Esophagus squamous epithelium (tissue), 5 donors: ENCODE data around the gene ARMH1. TPM values are rescaled to one million over a fixed set of nuclear protein-coding genes. Genes with fewer than 3 reads are reported as not detected.

Experiments used
- DNase-seq: peaks from one replicate; lab custom pipeline; 2025; lab: John Stamatoyannopoulos, UW
- H3K27ac ChIP-seq, 4 donors: fragments of 200-600 bp; sonication (generic); one replicate each; pipeline ENCODE4 v1.5.1; 2016 to 2019; ENCODE audit warnings: mild to moderate bottlenecking in 1 of 4
- H3K27me3 ChIP-seq, 4 donors: fragments of 200-600 bp; sonication (generic); 1 replicate in 3 of 4; 2 replicates in 1 of 4; pipeline versions ENCODE4 v1.5.1 to v1.6.0; 2017 to 2021; ENCODE audit warnings: antibody characterized with exemption in 1 of 4
- H3K36me3 ChIP-seq, 3 donors: fragments of 200-600 bp; sonication (generic); one replicate each; pipeline ENCODE4 v1.5.1; 2016 to 2019
- H3K4me1 ChIP-seq, 3 donors: fragments of 200-600 bp; sonication (generic); one replicate each; pipeline ENCODE4 v1.5.1; 2017 to 2019
- H3K4me3 ChIP-seq, 4 donors: fragments of 200-600 bp; sonication (generic); 1 replicate in 3 of 4; 2 replicates in 1 of 4; pipeline ENCODE4 v1.5.1; 2016 to 2019; ENCODE audit warnings: mild to moderate bottlenecking in 2 of 4, moderate library complexity in 1 of 4
- H3K9me3 ChIP-seq, 3 donors: fragments of 200-600 bp; sonication (generic); one replicate each; pipeline ENCODE4 v1.5.1; 2016 to 2019
- POLR2A ChIP-seq, 4 donors: fragments of 450-650 bp; IDR thresholded peaks; one replicate each; pipeline ENCODE4 v1.6.1; 2017; ENCODE audit warnings: antibody characterized with exemption in 4 of 4, mild to moderate bottlenecking in 4 of 4, moderate library complexity in 3 of 4
- WGBS, 2 donors: methylation state at CpG; one replicate each; pipeline ENCODE4 v1.1.5; 2018; 5-methylcytosine and 5-hydroxymethylcytosine counted together
- intact Hi-C: fragments of 100-400 bp; cut with DNase I; formaldehyde crosslinking; loops from one replicate; pipeline ENCODE4 v1.15.0; 2022
- total RNA-seq, 4 donors: library from RNA; depleted of rRNA; stranded (reverse); fragments of >200 nt; gene quantifications; one replicate each; pipeline ENCODE4 v1.1.0, GENCODE V29; 2016
- TF ChIP-seq, protein P1 (sequence below), 6 experiments: fragments of 450-650 bp in 4 of 6; fragments of 200-600 bp in 2 of 6; sonication (generic) in 2 of 6; IDR thresholded peaks; one replicate each; pipeline ENCODE4 v1.5.1; 2016 to 2019; ENCODE audit warnings: antibody characterized with exemption in 6 of 6, mild to moderate bottlenecking in 4 of 6, moderate library complexity in 4 of 6
- donor health status: DM: yes; HTN: yes; CAD: no.

ARMH1 gene
- total RNA-seq, 4 donors from 2014 or later, result 1.3 TPM; not detected in 3

DNA sequence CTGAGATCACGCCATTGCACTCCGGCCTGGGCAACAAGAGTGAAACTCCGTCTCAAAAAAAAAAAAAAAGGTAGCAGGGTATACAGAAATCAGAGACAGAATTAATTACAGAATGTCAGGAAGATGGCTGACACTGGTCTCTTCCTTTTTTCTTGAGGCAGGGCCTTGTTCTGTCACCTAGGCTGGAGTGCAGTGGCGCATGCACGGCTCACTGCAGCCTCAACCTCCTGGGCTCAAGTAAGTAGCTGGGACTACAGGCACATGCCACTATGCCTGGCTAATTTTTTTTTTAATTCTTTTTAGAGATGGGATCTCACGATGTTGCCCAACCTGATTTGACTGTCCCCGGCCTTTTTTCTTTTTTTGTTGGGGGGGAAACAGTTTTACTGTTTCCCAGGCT is 40.0 kb downstream of the ARMH1 start:
- Histone ChIP-seq H3K27me3 (peaks cover 0 to 39% (median 0%) of the 10 kb centered on the region in 4 donors), H3K4me1 (peaks cover 3 to 42% (median 11%) of the 10 kb centered on the region in 3 donors), H3K27ac (no peak overlapping the region), H3K4me3 (no peak overlapping the region), H3K9me3 (no peaks in the 10 kb centered on the region), H3K36me3 (no peaks in the 10 kb centered on the region)
- no peak for TF ChIP-seq POLR2A (IDR thresholded peaks at IDR 0.05)
- intact Hi-C loops, result no loop called here
- 82 to 83% methylated on average over 6 to 7 of the region's 7 CpGs for WGBS, 2 donors
- no peak for DNase-seq

- intact Hi-C loops, result no loop called here
- 5 to 17% methylated on average over 8 of the region's 9 CpGs for WGBS, 2 donors
Measured at GRCh38 chr1:44714944-44715571, 40.5 kb downstream of the ARMH1 start.

GRCh38 chr1:44717156-44717555 is 42.6 kb downstream of the ARMH1 start:
- H3K4me3 ChIP-seq, result no peak overlapping the region
- no peak for DNase-seq
- no peaks in the 10 kb centered on the region for H3K36me3 ChIP-seq
- 53 to 63% methylated on average over 4 of the region's 4 CpGs for WGBS, 2 donors
- H3K27ac ChIP-seq, result peak overlapping the region in 1 of 4 donors; percentile 13
- no peak for TF ChIP-seq POLR2A (IDR thresholded peaks at IDR 0.05)
- TF ChIP-seq, protein P1, sequence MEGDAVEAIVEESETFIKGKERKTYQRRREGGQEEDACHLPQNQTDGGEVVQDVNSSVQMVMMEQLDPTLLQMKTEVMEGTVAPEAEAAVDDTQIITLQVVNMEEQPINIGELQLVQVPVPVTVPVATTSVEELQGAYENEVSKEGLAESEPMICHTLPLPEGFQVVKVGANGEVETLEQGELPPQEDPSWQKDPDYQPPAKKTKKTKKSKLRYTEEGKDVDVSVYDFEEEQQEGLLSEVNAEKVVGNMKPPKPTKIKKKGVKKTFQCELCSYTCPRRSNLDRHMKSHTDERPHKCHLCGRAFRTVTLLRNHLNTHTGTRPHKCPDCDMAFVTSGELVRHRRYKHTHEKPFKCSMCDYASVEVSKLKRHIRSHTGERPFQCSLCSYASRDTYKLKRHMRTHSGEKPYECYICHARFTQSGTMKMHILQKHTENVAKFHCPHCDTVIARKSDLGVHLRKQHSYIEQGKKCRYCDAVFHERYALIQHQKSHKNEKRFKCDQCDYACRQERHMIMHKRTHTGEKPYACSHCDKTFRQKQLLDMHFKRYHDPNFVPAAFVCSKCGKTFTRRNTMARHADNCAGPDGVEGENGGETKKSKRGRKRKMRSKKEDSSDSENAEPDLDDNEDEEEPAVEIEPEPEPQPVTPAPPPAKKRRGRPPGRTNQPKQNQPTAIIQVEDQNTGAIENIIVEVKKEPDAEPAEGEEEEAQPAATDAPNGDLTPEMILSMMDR (IDR thresholded peaks at IDR 0.05), result no peak
- H3K27me3 ChIP-seq, result peaks cover 0 to 15% (median 0%) of the 10 kb centered on the region in 4 donors
- H3K9me3 ChIP-seq, result no peaks in the 10 kb centered on the region
- intact Hi-C loops, result no loop called here
- peaks cover 3 to 42% (median 12%) of the 10 kb centered on the region in 3 donors for H3K4me1 ChIP-seq

More at GRCh38 chr1:44714944-44715571, 40.5 kb downstream of the ARMH1 start:
- no peaks in the 10 kb centered on the region for H3K36me3 ChIP-seq
- no peak overlapping the region for H3K4me3 ChIP-seq
- peaks cover 0 to 33% (median 0%) of the 10 kb centered on the region in 4 donors for H3K27me3 ChIP-seq
- DNase-seq, result no peak
- H3K9me3 ChIP-seq, result no peaks in the 10 kb centered on the region
- peaks cover 3 to 42% (median 11%) of the 10 kb centered on the region in 3 donors for H3K4me1 ChIP-seq
- H3K27ac ChIP-seq, result no peak overlapping the region
- no peak for TF ChIP-seq POLR2A (IDR thresholded peaks at IDR 0.05)
- TF ChIP-seq, protein P1 (IDR thresholded peaks at IDR 0.05), result peak; percentile 84 to 92 (median 90)

DNA sequence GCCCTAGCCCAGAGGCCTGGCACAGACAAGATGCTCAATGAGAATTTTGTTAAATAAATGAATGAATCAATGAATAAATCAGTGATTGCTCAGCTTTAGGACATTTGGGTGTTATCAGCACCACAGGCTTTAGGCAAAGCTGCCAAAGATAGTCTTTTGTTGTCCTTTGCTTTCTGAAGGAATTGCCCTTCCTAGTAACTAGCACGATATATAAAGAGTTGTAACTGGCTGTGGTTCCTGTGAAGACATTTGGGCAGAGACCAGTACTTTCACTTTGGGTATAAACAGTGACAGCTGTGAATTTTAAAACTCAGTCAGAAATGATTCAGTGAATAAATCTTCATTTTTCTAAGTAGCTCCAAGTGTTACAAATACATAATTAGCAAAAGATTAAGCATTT is 43.1 kb downstream of the ARMH1 start:
- H3K4me3 ChIP-seq, result no peak overlapping the region
- H3K27me3 ChIP-seq, result peaks cover 0 to 13% (median 0%) of the 10 kb centered on the region in 4 donors
- TF ChIP-seq POLR2A (IDR thresholded peaks at IDR 0.05), result no peak
- no peaks in the 10 kb centered on the region for H3K36me3 ChIP-seq
- 31 to 63% methylated on average over 1 of the region's 1 CpG for WGBS, 2 donors
- no peaks in the 10 kb centered on the region for H3K9me3 ChIP-seq
- peak overlapping the region in 1 of 4 donors; percentile 13 for H3K27ac ChIP-seq
- peaks cover 3 to 41% (median 16%) of the 10 kb centered on the region in 3 donors for H3K4me1 ChIP-seq
- DNase-seq, result no peak
- intact Hi-C loops, result no loop called here

- peak overlapping the region in 1 of 4 donors; percentile 13 for H3K27ac ChIP-seq
- 70 to 75% methylated on average over 5 to 6 of the region's 6 CpGs for WGBS, 2 donors
- no peak for DNase-seq
- TF ChIP-seq, protein P1 (IDR thresholded peaks at IDR 0.05), result no peak
- no peak for TF ChIP-seq POLR2A (IDR thresholded peaks at IDR 0.05)
- intact Hi-C loops, result no loop called here
- H3K9me3 ChIP-seq, result no peaks in the 10 kb centered on the region
- no peak overlapping the region for H3K4me3 ChIP-seq
- H3K36me3 ChIP-seq, result no peaks in the 10 kb centered on the region
- peaks cover 0 to 13% (median 0%) of the 10 kb centered on the region in 4 donors for H3K27me3 ChIP-seq
- H3K4me1 ChIP-seq, result peaks cover 3 to 37% (median 16%) of the 10 kb centered on the region in 3 donors
Measured at GRCh38 chr1:44718091-44718490, 43.6 kb downstream of the ARMH1 start.

GRCh38 chr1:44719318-44719717 is 44.8 kb downstream of the ARMH1 start:
- TF ChIP-seq POLR2A (IDR thresholded peaks at IDR 0.05), result no peak
- TF ChIP-seq, protein P1 (IDR thresholded peaks at IDR 0.05), result no peak
- WGBS, 2 donors, result 68 to 80% methylated on average over 2 to 4 of the region's 5 CpGs
- Histone ChIP-seq H3K4me1 (peaks cover 0 to 28% (median 16%) of the 10 kb centered on the region in 3 donors), H3K36me3 (no peaks in the 10 kb centered on the region), H3K9me3 (no peaks in the 10 kb centered on the region), H3K27me3 (peaks cover 0 to 17% (median 0%) of the 10 kb centered on the region in 4 donors), H3K27ac (no peak overlapping the region), H3K4me3 (no peak overlapping the region)
- intact Hi-C loops, result no loop called here
- no peak for DNase-seq
